ENCODE measurements around the gene DPYD. TPM values are rescaled to one million over a fixed set of nuclear protein-coding genes. Genes with fewer than 3 reads are reported as not detected.

The DPYD gene
- total and polyA plus RNA-seq, 10 of the 15 experiments (the other 5 are each of a cell fraction or from before 2014, with no cell fraction given): 5.7 to 23.8 (median 10.2) TPM

GRCh38 chr1:97464305-97464704 lies 456.5 kb downstream of the DPYD start:
- H3K79me2 ChIP-seq (ENCODE audit: control insufficient read depth, insufficient read depth, low read length): no peaks in the 10 kb centered on the region
- no peaks in the 10 kb centered on the region for H4K20me1 ChIP-seq (ENCODE audit: control insufficient read depth, insufficient read depth)
- TF ChIP-seq BCL3 (IDR thresholded peaks at IDR 0.05; ENCODE audit: borderline replicate concordance, insufficient read depth, low read depth, low read length, poor library complexity, severe bottlenecking): no peak
- no peak for TF ChIP-seq MXI1 (IDR thresholded peaks at IDR 0.05; ENCODE audit: low read depth, low read length)
- no peak for TF ChIP-seq RCOR1 (conservative IDR thresholded peaks at IDR 0.05; ENCODE audit: low read depth, low read length)
- TF ChIP-seq ZNF217 (IDR thresholded peaks at IDR 0.05): no peak
- no peak for TF ChIP-seq CBX3 (IDR thresholded peaks at IDR 0.05; ENCODE audit: borderline replicate concordance, low read depth)
- no peak for TF ChIP-seq POU2F2 (IDR thresholded peaks at IDR 0.05; ENCODE audit: borderline replicate concordance, low read depth, low read length)
- no peak for TF ChIP-seq SKIL (IDR thresholded peaks at IDR 0.05; ENCODE audit: low read depth, poor library complexity, severe bottlenecking)
- TF ChIP-seq NR2C2 (IDR thresholded peaks at IDR 0.05; ENCODE audit: borderline replicate concordance, control insufficient read depth, insufficient read length, low read depth): no peak
- TF ChIP-seq FOXK2 (IDR thresholded peaks at IDR 0.05): no peak
- no peak for TF ChIP-seq CUX1 (IDR thresholded peaks at IDR 0.05; ENCODE audit: insufficient replicate concordance, low read depth, low read length)
- TF ChIP-seq PBX3 (IDR thresholded peaks at IDR 0.05; ENCODE audit: insufficient replicate concordance, low read depth, low read length): no peak
- POLR2A ChIA-PET: interaction anchor here (1.3 kb wide), 1 partner anchor 8 kb away, joined by 3 read pairs; no protein-coding TSS in a partner anchor
- no TSS peak for BruUV-seq (replicated peaks)
- H3K36me3 ChIP-seq (ENCODE audit: control insufficient read depth in 2 of 2, insufficient read depth in 2 of 2, low read length in 1 of 2): no peaks in the 10 kb centered on the region
- CTCF ChIA-PET: no interaction called here
- no peak overlapping the region for H2AFZ ChIP-seq (ENCODE audit: control insufficient read depth, low read depth, low read length)
- SMC1A ChIA-PET (ENCODE audit: uncharacterized antibody, unreplicated experiment): interaction anchor here (1.4 kb wide), 1 partner anchor 24 kb away, joined by 3 read pairs; no protein-coding TSS in a partner anchor
- H3K4me1 ChIP-seq (ENCODE audit: control insufficient read depth, insufficient read depth, low read length): peaks cover 8% of the 10 kb centered on the region; the same call in 1 of the 2 replicates
- in situ Hi-C loops (cut with MboI) (no loop called here), intact Hi-C loops (cut with micrococcal nuclease; ENCODE audit: unreplicated experiment) (loop anchor here (5.0 kb wide), 2 partner anchors 43 to 63 kb away; no protein-coding TSS in a partner anchor)
- no peak for DNase-seq (ENCODE audit: low read depth, low spot score)
- no peak overlapping the region for H3K27ac ChIP-seq (ENCODE audit: control insufficient read depth, insufficient read depth)
- RAD21 ChIA-PET (ENCODE audit: unreplicated experiment): no interaction called here
- no peak for FAIRE-seq
- no peak overlapping the region for H3K4me3 ChIP-seq
- H3K27me3 ChIP-seq (replicated peaks in 1 of 2; ENCODE audit: control insufficient read depth in 2 of 2, insufficient read depth in 2 of 2, low read length in 1 of 2): no peaks in the 10 kb centered on the region
- 0% methylated on average over 5 of the region's 5 CpGs for WGBS (ENCODE audit: insufficient coverage, insufficient replicate concordance, low lambda C conversion rate, missing lambda C conversion rate)
- H3K9me3 ChIP-seq (replicated peaks; ENCODE audit: control insufficient read depth, insufficient read depth, low read length): peaks cover 7% of the 10 kb centered on the region; the same call in 2 of the 3 replicates
- H3K9ac ChIP-seq (ENCODE audit: control insufficient read depth, insufficient read depth, low read length): no peak overlapping the region
- no peak overlapping the region for H3K4me2 ChIP-seq (ENCODE audit: control insufficient read depth, insufficient read depth)
- no peak for ATAC-seq

All from GM12878 (cell line).